GM12878 (cell line): Measurements from ENCODE around the gene GLA. TPM values are rescaled to one million over a fixed set of nuclear protein-coding genes. Genes with fewer than 3 reads are reported as not detected.

Experiments
- ATAC-seq: fragments of 200-7000 bp; cut with Tn5 transposase; 3 replicates; pipeline ENCODE4 v1.9.1; 2020; ENCODE audit warnings: mild to moderate bottlenecking, moderate library complexity
- BruUV-seq: library from RNA; stranded (reverse); fragments of 400-500 nt; replicated peaks from 2 replicates; lab custom pipeline; 2021; lab: Mats Ljungman, UMichigan
- CTCF ChIA-PET: fragments of 300-600 bp; sonication (Branson Sonifier 250); formaldehyde crosslinking; extraction: SDS; loops from one replicate; lab custom pipeline; 2021; ENCODE audit warnings: inconsistent platforms; lab: Yijun Ruan, JAX
- POLR2A ChIA-PET: fragments of 350-600 bp; formaldehyde crosslinking; extraction: SDS; loops from one replicate; lab custom pipeline; 2021; ENCODE audit warnings: inconsistent platforms; lab: Charles Lee
- RAD21 ChIA-PET: fragments of 300-600 bp; sonication (Branson Sonifier 250); formaldehyde crosslinking; loops from one replicate; lab custom pipeline; 2023; ENCODE audit warnings: antibody characterized with exemption; ENCODE audit not compliant: unreplicated experiment; lab: Charles Lee
- SMC1A ChIA-PET: fragments of 300-600 bp; sonication (Branson Sonifier 250); formaldehyde crosslinking; loops from one replicate; lab custom pipeline; 2023; ENCODE audit not compliant: unreplicated experiment, uncharacterized antibody; lab: Charles Lee
- DNase-seq: peaks from one replicate; pipeline ENCODE4 v3.0.0-alpha.2; 2011; ENCODE audit warnings: low read depth, low spot score
- FAIRE-seq: peaks from 3 replicates; lab custom pipeline; 2011; peaks lifted over from hg19 to GRCh38; lab: Jason Lieb, UNC
- H2AFZ ChIP-seq: 2 replicates; pipeline ENCODE4 v1.6.0; 2011; ENCODE audit warnings: low read depth, low read length, control low read depth; ENCODE audit not compliant: control insufficient read depth
- H3K27ac ChIP-seq: 2 replicates; pipeline ENCODE4 v1.5.1; 2011; ENCODE audit warnings: control low read depth; ENCODE audit not compliant: control insufficient read depth, insufficient read depth
- H3K27me3 ChIP-seq, 2 experiments: replicated peaks in 1 of 2; 2 replicates each; pipeline versions ENCODE4 v1.6.0 to v1.6.1; 2011; ENCODE audit warnings: low read length in 1 of 2; ENCODE audit not compliant: control insufficient read depth in 2 of 2, insufficient read depth in 2 of 2
- H3K36me3 ChIP-seq, 2 experiments: 2 replicates each; pipeline ENCODE4 v1.5.1; 2011; ENCODE audit warnings: low read length in 1 of 2; ENCODE audit not compliant: control insufficient read depth in 2 of 2, insufficient read depth in 2 of 2
- H3K4me1 ChIP-seq: 2 replicates; pipeline ENCODE4 v1.6.1; 2011; ENCODE audit warnings: mild to moderate bottlenecking, low read length, moderate library complexity, mixed read lengths; ENCODE audit not compliant: control insufficient read depth, insufficient read depth
- H3K4me2 ChIP-seq: 2 replicates; pipeline ENCODE4 v1.6.0; 2011; ENCODE audit warnings: control low read depth; ENCODE audit not compliant: control insufficient read depth, insufficient read depth
- H3K4me3 ChIP-seq: fragments of 200-600 bp; sonication (generic); 2 replicates; pipeline ENCODE4 v1.5.1; 2016
- H3K79me2 ChIP-seq: 2 replicates; pipeline ENCODE4 v1.6.0; 2011; ENCODE audit warnings: low read length; ENCODE audit not compliant: control insufficient read depth, insufficient read depth
- H3K9ac ChIP-seq: 2 replicates; pipeline ENCODE4 v1.8.0; 2011; ENCODE audit warnings: low read length, control low read depth, mixed read lengths; ENCODE audit not compliant: control insufficient read depth, insufficient read depth
- H3K9me3 ChIP-seq: replicated peaks from 3 replicates; pipeline ENCODE4 v1.5.1; 2011; ENCODE audit warnings: mild to moderate bottlenecking, low read length; ENCODE audit not compliant: control insufficient read depth, insufficient read depth
- H4K20me1 ChIP-seq: 2 replicates; pipeline ENCODE4 v1.6.0; 2011; ENCODE audit not compliant: control insufficient read depth, insufficient read depth
- BHLHE40 ChIP-seq, 2 experiments: fragments of 450-650 bp in 1 of 2; IDR thresholded peaks; 2 replicates each; pipeline ENCODE4 v1.6.1; 2011 to 2017; ENCODE audit warnings: low read depth in 2 of 2, borderline replicate concordance in 1 of 2, improper control_type of control experiment in 1 of 2, low read length in 1 of 2, mild to moderate bottlenecking in 1 of 2
- RAD51 ChIP-seq: fragments of 450-650 bp; IDR thresholded peaks from 2 replicates; pipeline ENCODE4 v1.6.1; 2016; ENCODE audit warnings: moderate library complexity, mild to moderate bottlenecking, inconsistent platforms
- SIX5 ChIP-seq: IDR thresholded peaks from 2 replicates; pipeline ENCODE4 v1.6.1; 2011; ENCODE audit warnings: mild to moderate bottlenecking, low read depth, low read length, moderate library complexity; ENCODE audit not compliant: severe bottlenecking
- WGBS: methylation state at CpG from one replicate; pipeline ENCODE4 v1.1.6; 2016; ENCODE audit warnings: low lambda C conversion rate; ENCODE audit not compliant: insufficient replicate concordance, insufficient coverage; ENCODE audit errors: missing lambda C conversion rate; 5-methylcytosine and 5-hydroxymethylcytosine counted together
- in situ Hi-C: fragments of 300-500 bp; cut with MboI; formaldehyde crosslinking; loops from 9 replicates; pipeline ENCODE4 v1.14.3; 2018; ENCODE audit warnings: mixed read lengths
- intact Hi-C: fragments of 100-400 bp; cut with micrococcal nuclease; formaldehyde crosslinking; loops from one replicate; pipeline ENCODE4 v1.14.2; 2022; ENCODE audit not compliant: unreplicated experiment
- polyA plus RNA-seq, 11 experiments: library from polyadenylated mRNA; depleted of rRNA in 4 of 11; unstranded in 6 of 11; stranded (reverse) in 5 of 11; fragments of >200 nt; fragmentation: Nextera tagmentation in 4 of 11; fragmentation: Illumina TruSeq in 1 of 11; extraction: Ambion mirVana in 4 of 11; extraction: Trizol in 1 of 11; gene quantifications; 1 replicate in 1 of 11; 2 replicates in 10 of 11; pipeline versions ENCODE4 v1.2.1 to v1.2.3, GENCODE V29; 2011 to 2016; ENCODE audit warnings: inconsistent platforms in 2 of 11, missing spikeins in 2 of 11, low read depth in 1 of 11
- total RNA-seq, 4 experiments: library from RNA; depleted of rRNA in 3 of 4; stranded (reverse); fragments of >200 nt in 3 of 4; fragmentation: Illumina TruSeq in 1 of 4; extraction: Trizol in 1 of 4; gene quantifications; 2 replicates each; pipeline versions ENCODE4 v1.2.1 to v1.2.3, GENCODE V29; 2013 to 2021
- TF ChIP-seq, protein P1 (sequence below): IDR thresholded peaks from 2 replicates; pipeline ENCODE4 v1.6.1; 2011; ENCODE audit warnings: borderline replicate concordance, low read depth, mild to moderate bottlenecking, moderate library complexity, mixed read lengths, low read length; ENCODE audit not compliant: insufficient read depth; ENCODE audit errors: extremely low read length

Gene GLA
- total and polyA plus RNA-seq, 10 of the 15 experiments (the other 5 are each of a cell fraction or from before 2014, with no cell fraction given): 23.8 to 66.4 (median 29.1) TPM

DNA sequence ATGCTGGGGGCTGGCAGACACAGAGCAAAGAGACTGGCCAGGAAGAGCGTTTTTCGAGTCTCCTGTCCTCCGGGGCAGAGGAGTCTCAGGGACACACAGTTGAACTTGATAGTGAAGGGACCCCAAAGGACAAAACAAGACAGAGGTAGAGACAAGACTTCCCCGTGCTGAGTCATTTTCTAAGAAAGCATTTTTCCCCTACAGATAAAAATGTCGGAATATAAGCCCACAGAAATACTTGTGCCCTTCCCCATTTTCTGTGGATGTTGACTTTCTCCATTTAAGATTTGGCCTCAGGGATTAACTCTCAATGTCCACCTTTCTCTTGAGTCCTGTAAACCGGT is 21.2 kb downstream of the GLA start:
- TF ChIP-seq SIX5 (no peak), RAD51 (no peak), BHLHE40 (IDR thresholded peaks at IDR 0.05; ENCODE audit: borderline replicate concordance in 1 of 2, low read depth in 2 of 2, low read length in 1 of 2) (no peak)
- TF ChIP-seq, protein P1, sequence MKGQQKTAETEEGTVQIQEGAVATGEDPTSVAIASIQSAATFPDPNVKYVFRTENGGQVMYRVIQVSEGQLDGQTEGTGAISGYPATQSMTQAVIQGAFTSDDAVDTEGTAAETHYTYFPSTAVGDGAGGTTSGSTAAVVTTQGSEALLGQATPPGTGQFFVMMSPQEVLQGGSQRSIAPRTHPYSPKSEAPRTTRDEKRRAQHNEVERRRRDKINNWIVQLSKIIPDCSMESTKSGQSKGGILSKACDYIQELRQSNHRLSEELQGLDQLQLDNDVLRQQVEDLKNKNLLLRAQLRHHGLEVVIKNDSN: no peak
- Histone ChIP-seq H4K20me1 (no peaks in the 10 kb centered on the region), H3K4me1 (no peaks in the 10 kb centered on the region), H3K27ac (peak overlapping the region; percentile 77), H3K36me3 (no peaks in the 10 kb centered on the region), H3K4me3 (peak overlapping the region; percentile 46; the same call in 1 of the 2 replicates), H3K9me3 (no peaks in the 10 kb centered on the region), H3K79me2 (peaks cover 44% of the 10 kb centered on the region), H3K4me2 (peak overlapping the region; percentile 82), H2AFZ (peak overlapping the region; percentile 44), H3K9ac (peak overlapping the region; percentile 55), H3K27me3 (no peaks in the 10 kb centered on the region)
- ChIA-PET CTCF (interaction anchor here (1.5 kb wide), 1 partner anchor 11 kb away, joined by 3 read pairs; no protein-coding TSS in a partner anchor), SMC1A (no interaction called here), RAD21 (no interaction called here), POLR2A (interaction anchor here (0.7 to 1.1 kb wide), 3 partner anchors 8 to 34 kb away, joined by 3 read pairs; no protein-coding TSS in a partner anchor)
- in situ Hi-C loops (no loop called here), intact Hi-C loops (loop anchor here (5.0 kb wide), 1 partner anchor 39 kb away; the partner anchor contains the start of gene TIMM8A)
- WGBS: 4% methylated on average over 6 of the region's 6 CpGs
- ATAC-seq (no peak), DNase-seq (no peak), FAIRE-seq (no peak)
- BruUV-seq: no TSS peak
